SK-N-SH (cell line): ENCODE measurements around the gene ZNF18. TPM values are rescaled to one million over a fixed set of nuclear protein-coding genes. Genes with fewer than 3 reads are reported as not detected.

Experiments used
- CTCF ChIA-PET: fragments of 300-600, 350-600 bp; formaldehyde crosslinking; extraction: SDS; loops from one replicate; lab custom pipeline; 2021; lab: Yijun Ruan, JAX
- POLR2A ChIA-PET: fragments of 350-600 bp; sonication (Branson Sonifier 250); formaldehyde crosslinking; extraction: SDS; loops from one replicate; lab custom pipeline; 2020; ENCODE audit warnings: antibody characterized with exemption, inconsistent platforms; lab: Yijun Ruan, JAX
- DNase-seq: peaks from one replicate; pipeline ENCODE4 v3.0.0; 2012
- H2AFZ ChIP-seq: fragments of 200-600 bp; sonication (generic); 2 replicates; pipeline ENCODE4 v1.8.1; 2016; ENCODE audit warnings: antibody characterized with exemption, mild to moderate bottlenecking, low read depth
- H3F3A ChIP-seq: fragments of 200-600 bp; sonication (generic); replicated peaks from 2 replicates; pipeline ENCODE3; 2016; ENCODE audit warnings: antibody characterized with exemption, mild to moderate bottlenecking; ENCODE audit not compliant: insufficient read depth
- H3K27ac ChIP-seq, 2 experiments: fragments of 200-500 bp in 1 of 2; fragments of 200-600 bp in 1 of 2; sonication (Bioruptor generic) in 1 of 2; sonication (generic), shearing (Covaris generic) in 1 of 2; 2 replicates each; pipeline versions ENCODE4 v1.5.1 to v1.6.1; 2014 to 2016; ENCODE audit warnings: low read depth in 2 of 2, inconsistent platforms in 1 of 2, low read length in 1 of 2, mild to moderate bottlenecking in 1 of 2, mixed read lengths in 1 of 2
- H3K27me3 ChIP-seq: fragments of 200-600 bp; sonication (generic), shearing (Covaris generic); 2 replicates; pipeline ENCODE4 v1.6.1; 2016; ENCODE audit warnings: mixed run types; ENCODE audit not compliant: insufficient read depth
- H3K36me3 ChIP-seq, 2 experiments: fragments of 200-500 bp in 1 of 2; fragments of 200-600 bp in 1 of 2; sonication (Bioruptor generic) in 1 of 2; sonication (generic) in 1 of 2; replicated peaks in 1 of 2; 2 replicates each; pipeline versions ENCODE3 to v1.5.1; 2014 to 2016; ENCODE audit warnings: low read length in 1 of 2, mild to moderate bottlenecking in 1 of 2; ENCODE audit not compliant: insufficient read depth in 2 of 2, control insufficient read depth in 1 of 2
- H3K4me1 ChIP-seq, 2 experiments: fragments of 200-500 bp in 1 of 2; fragments of 200-600 bp in 1 of 2; sonication (Bioruptor generic) in 1 of 2; sonication (generic), shearing (Covaris generic) in 1 of 2; 2 replicates each; pipeline versions ENCODE4 v1.5.1 to v1.6.1; 2014 to 2016; ENCODE audit warnings: low read depth in 1 of 2, low read length in 1 of 2, mixed run types in 1 of 2; ENCODE audit not compliant: insufficient read depth in 2 of 2, control insufficient read depth in 1 of 2
- H3K4me2 ChIP-seq: fragments of 200-600 bp; sonication (generic), shearing (Covaris generic); 2 replicates; pipeline ENCODE4 v1.6.1; 2017; ENCODE audit warnings: mixed run types
- H3K4me3 ChIP-seq, 2 experiments: fragments of 200-500 bp in 1 of 2; fragments of 200-600 bp in 1 of 2; sonication (Bioruptor generic) in 1 of 2; sonication (generic), shearing (Covaris generic) in 1 of 2; 2 replicates each; pipeline versions ENCODE4 v1.5.1 to v1.8.1; 2014 to 2016; ENCODE audit warnings: low read depth in 2 of 2, inconsistent platforms in 1 of 2, low read length in 1 of 2, mild to moderate bottlenecking in 1 of 2, mixed read lengths in 1 of 2, moderate library complexity in 1 of 2
- H3K79me2 ChIP-seq: fragments of 200-600 bp; sonication (generic); 2 replicates; pipeline ENCODE4 v1.8.1; 2017; ENCODE audit warnings: mild to moderate bottlenecking; ENCODE audit not compliant: insufficient read depth
- H3K9ac ChIP-seq: fragments of 200-600 bp; sonication (generic); 2 replicates; pipeline ENCODE4 v1.6.1; 2017; ENCODE audit warnings: mixed run types
- H3K9me2 ChIP-seq: fragments of 200-600 bp; sonication (generic); 2 replicates; pipeline ENCODE4 v1.6.1; 2017; ENCODE audit warnings: mixed run types
- H3K9me3 ChIP-seq: fragments of 200-600 bp; sonication (generic); 2 replicates; pipeline ENCODE4 v1.6.1; 2017; ENCODE audit warnings: mixed run types, mild to moderate bottlenecking, moderate library complexity
- H4K20me1 ChIP-seq: fragments of 200-600 bp; sonication (generic); 2 replicates; pipeline ENCODE4 v1.6.1; 2017; ENCODE audit warnings: mild to moderate bottlenecking, mixed run types; ENCODE audit not compliant: insufficient read depth
- CHD2 ChIP-seq: fragments of 150-350 bp; IDR thresholded peaks from 2 replicates; pipeline ENCODE4 v1.6.1; 2018; ENCODE audit warnings: low read length; ENCODE audit not compliant: partially characterized antibody
- ELF1 ChIP-seq: IDR thresholded peaks from 2 replicates; pipeline ENCODE4 v1.4.0; 2012
- EZH2phosphoT487 ChIP-seq: fragments of 200-600 bp; sonication (generic); IDR thresholded peaks from 2 replicates; pipeline ENCODE4 v1.6.1; 2017; ENCODE audit warnings: low read depth, mixed run types, mild to moderate bottlenecking, antibody characterized with exemption, moderate library complexity, borderline replicate concordance
- FOSL2 ChIP-seq: IDR thresholded peaks from 2 replicates; pipeline ENCODE4 v1.4.0; 2012; ENCODE audit warnings: low read depth, mild to moderate bottlenecking, moderate library complexity, borderline replicate concordance
- FOXM1 ChIP-seq: IDR thresholded peaks from 2 replicates; pipeline ENCODE4 v1.4.0; 2012; ENCODE audit warnings: low read depth, mild to moderate bottlenecking
- GABPA ChIP-seq: IDR thresholded peaks from 2 replicates; pipeline ENCODE4 v1.4.0; 2012; ENCODE audit warnings: low read depth, mild to moderate bottlenecking
- GATA2 ChIP-seq: sonication (generic); formaldehyde crosslinking; IDR thresholded peaks from 2 replicates; pipeline ENCODE4 v1.5.0; 2020; ENCODE audit warnings: mild to moderate bottlenecking, missing genetic modification reagents
- MAX ChIP-seq: IDR thresholded peaks from 2 replicates; pipeline ENCODE4 v1.4.0; 2012; ENCODE audit warnings: low read depth
- MEF2A ChIP-seq: IDR thresholded peaks from 2 replicates; pipeline ENCODE4 v1.4.0; 2012; ENCODE audit warnings: low read depth, borderline replicate concordance
- MXI1 ChIP-seq: IDR thresholded peaks from 2 replicates; pipeline ENCODE4 v1.6.1; 2012; ENCODE audit warnings: mild to moderate bottlenecking, low read depth, low read length, improper control_type of control experiment
- NRF1 ChIP-seq: IDR thresholded peaks from 2 replicates; pipeline ENCODE4 v1.6.1; 2012; ENCODE audit warnings: low read depth, mild to moderate bottlenecking, low read length
- RAD21 ChIP-seq: IDR thresholded peaks from 2 replicates; pipeline ENCODE4 v1.6.1; 2012; ENCODE audit warnings: mild to moderate bottlenecking, low read length
- RCOR1 ChIP-seq: fragments of 150-350 bp; IDR thresholded peaks from 2 replicates; pipeline ENCODE4 v1.6.1; 2017; ENCODE audit warnings: antibody characterized with exemption, low read length
- RFX5 ChIP-seq: IDR thresholded peaks from 2 replicates; pipeline ENCODE4 v1.6.1; 2012; ENCODE audit warnings: mild to moderate bottlenecking, improper control_type of control experiment, low read length
- RXRA ChIP-seq: IDR thresholded peaks from 2 replicates; pipeline ENCODE4 v1.4.0; 2012; ENCODE audit warnings: low read depth, mild to moderate bottlenecking, borderline replicate concordance
- SIN3A ChIP-seq: IDR thresholded peaks from 2 replicates; pipeline ENCODE4 v1.6.1; 2012; ENCODE audit warnings: low read depth, mild to moderate bottlenecking, low read length, moderate library complexity, borderline replicate concordance
- SMC3 ChIP-seq: IDR thresholded peaks from 2 replicates; pipeline ENCODE4 v1.6.1; 2012; ENCODE audit warnings: low read depth, low read length, improper control_type of control experiment
- TAF1 ChIP-seq: IDR thresholded peaks from 2 replicates; pipeline ENCODE4 v1.6.1; 2012; ENCODE audit warnings: low read depth, mild to moderate bottlenecking, low read length, moderate library complexity, borderline replicate concordance
- TCF12 ChIP-seq: IDR thresholded peaks from 2 replicates; pipeline ENCODE4 v1.4.0; 2012
- USF1 ChIP-seq: IDR thresholded peaks from 2 replicates; pipeline ENCODE4 v1.4.0; 2012; ENCODE audit warnings: low read depth, borderline replicate concordance
- USF2 ChIP-seq: fragments of 150-350 bp; IDR thresholded peaks from 2 replicates; pipeline ENCODE4 v1.6.1; 2017; ENCODE audit warnings: antibody characterized with exemption, low read length, low read depth, borderline replicate concordance
- WGBS: methylation state at CpG from one replicate; pipeline ENCODE4 v1.1.6; 2017; ENCODE audit warnings: low lambda C conversion rate; 5-methylcytosine and 5-hydroxymethylcytosine counted together
- polyA plus RNA-seq, 3 experiments: library from polyadenylated mRNA; depleted of rRNA; stranded (reverse); fragments of >200 nt; gene quantifications; 2 replicates each; pipeline ENCODE4 v1.2.3, GENCODE V29; 2012
- TF ChIP-seq, protein P1 (sequence below): fragments of 150-350 bp; IDR thresholded peaks from 2 replicates; pipeline ENCODE4 v1.6.1; 2016; ENCODE audit warnings: mild to moderate bottlenecking, low read depth, low read length
- TF ChIP-seq, protein P2 (sequence below): IDR thresholded peaks from 2 replicates; pipeline ENCODE4; 2012
- TF ChIP-seq, protein P3 (sequence below): IDR thresholded peaks from 2 replicates; pipeline ENCODE4 v1.4.0; 2012; ENCODE audit warnings: low read depth, borderline replicate concordance

Gene ZNF18
- polyA plus RNA-seq, 1 of the 3 experiments (the other 2 are of a cell fraction) = 3.2 TPM

DNA sequence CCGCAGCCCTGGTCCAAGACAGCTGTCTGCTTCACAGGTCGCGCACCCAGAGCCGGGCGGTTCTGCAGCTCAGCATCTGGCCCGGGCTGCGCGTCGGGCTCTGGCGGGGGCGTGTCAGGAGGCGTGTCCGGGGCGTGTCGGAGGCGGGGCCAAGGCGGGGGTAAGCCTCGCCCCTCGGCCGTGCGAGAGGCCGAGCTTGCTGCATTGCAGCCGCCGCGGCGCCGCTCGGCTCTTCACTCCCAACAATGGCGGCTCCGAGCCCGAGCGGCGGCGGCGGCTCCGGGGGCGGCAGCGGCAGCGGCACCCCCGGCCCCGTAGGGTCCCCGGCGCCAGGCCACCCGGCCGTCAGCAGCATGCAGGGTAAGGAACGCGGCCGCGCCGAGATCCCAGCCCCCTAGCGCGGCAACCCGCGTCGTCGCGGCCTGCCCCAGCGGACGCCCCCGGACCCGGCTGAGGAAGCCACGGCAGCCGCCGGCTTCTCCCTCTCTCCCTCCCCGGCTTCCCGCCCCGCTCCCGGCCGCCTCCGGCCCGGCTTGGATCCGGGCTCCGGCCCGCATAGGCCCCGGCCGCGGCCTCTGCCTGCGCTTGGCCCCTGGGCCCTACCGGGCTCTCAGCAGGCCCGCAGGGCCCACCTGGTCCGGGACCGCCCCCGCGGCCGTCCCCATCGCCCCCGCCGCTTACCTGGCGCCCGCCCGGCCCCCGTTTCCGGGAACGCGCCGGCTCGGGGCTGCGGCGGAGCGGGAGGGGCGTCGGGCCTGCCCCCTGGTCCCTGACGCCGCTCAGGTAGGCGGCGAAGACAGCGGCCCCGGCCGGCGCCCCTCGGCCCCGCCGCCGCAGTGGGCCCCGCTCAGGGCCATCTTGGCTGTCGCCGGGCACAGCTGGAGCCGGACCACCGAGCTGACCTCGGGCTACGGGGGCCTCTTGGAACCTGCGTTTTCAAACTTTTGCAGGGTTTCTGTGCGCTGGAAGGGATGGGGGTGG, 23.7 kb upstream of the ZNF18 start, which contains the start of gene MAP2K4 (continued):
- TF ChIP-seq RFX5 (no peak), GABPA (no peak), EZH2phosphoT487 (no peak), TAF1 (peak; percentile 90; the same call in 1 of the 2 replicates), SIN3A (no peak), ELF1 (no peak), SMC3 (no peak), CHD2 (peak; percentile 8), RCOR1 (no peak)
- TF ChIP-seq, protein P1, sequence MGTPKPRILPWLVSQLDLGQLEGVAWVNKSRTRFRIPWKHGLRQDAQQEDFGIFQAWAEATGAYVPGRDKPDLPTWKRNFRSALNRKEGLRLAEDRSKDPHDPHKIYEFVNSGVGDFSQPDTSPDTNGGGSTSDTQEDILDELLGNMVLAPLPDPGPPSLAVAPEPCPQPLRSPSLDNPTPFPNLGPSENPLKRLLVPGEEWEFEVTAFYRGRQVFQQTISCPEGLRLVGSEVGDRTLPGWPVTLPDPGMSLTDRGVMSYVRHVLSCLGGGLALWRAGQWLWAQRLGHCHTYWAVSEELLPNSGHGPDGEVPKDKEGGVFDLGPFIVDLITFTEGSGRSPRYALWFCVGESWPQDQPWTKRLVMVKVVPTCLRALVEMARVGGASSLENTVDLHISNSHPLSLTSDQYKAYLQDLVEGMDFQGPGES = no peak
- TF ChIP-seq, protein P2, sequence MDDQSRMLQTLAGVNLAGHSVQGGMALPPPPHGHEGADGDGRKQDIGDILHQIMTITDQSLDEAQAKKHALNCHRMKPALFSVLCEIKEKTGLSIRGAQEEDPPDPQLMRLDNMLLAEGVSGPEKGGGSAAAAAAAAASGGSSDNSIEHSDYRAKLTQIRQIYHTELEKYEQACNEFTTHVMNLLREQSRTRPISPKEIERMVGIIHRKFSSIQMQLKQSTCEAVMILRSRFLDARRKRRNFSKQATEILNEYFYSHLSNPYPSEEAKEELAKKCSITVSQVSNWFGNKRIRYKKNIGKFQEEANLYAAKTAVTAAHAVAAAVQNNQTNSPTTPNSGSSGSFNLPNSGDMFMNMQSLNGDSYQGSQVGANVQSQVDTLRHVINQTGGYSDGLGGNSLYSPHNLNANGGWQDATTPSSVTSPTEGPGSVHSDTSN = 0 out of 2 replicates have a peak, but pooled peaks have one; percentile 10
- TF ChIP-seq, all 33 proteins: peak for 9

- Histone ChIP-seq H3K9ac (no peak overlapping the region), H3K4me2 (no peak overlapping the region), H3F3A (no peaks in the 10 kb centered on the region), H3K4me1 (no peaks in the 10 kb centered on the region), H3K9me2 (no peaks in the 10 kb centered on the region), H2AFZ (no peak overlapping the region), H3K36me3 (no peaks in the 10 kb centered on the region), H4K20me1 (no peaks in the 10 kb centered on the region), H3K27me3 (no peaks in the 10 kb centered on the region; the same call in 1 of the 2 replicates), H3K4me3 (no peak overlapping the region), H3K27ac (no peak overlapping the region), H3K9me3 (no peaks in the 10 kb centered on the region), H3K79me2 (no peaks in the 10 kb centered on the region)
- ChIA-PET POLR2A (interaction anchor here (1.0 kb wide), 1 partner anchor 10 kb away, joined by 4 read pairs; the partner anchor contains the start of gene ZNF18), CTCF (interaction anchor here (1.5 to 2.1 kb wide), 2 partner anchors 9 to 11 kb away, joined by 4 to 8 read pairs; partner anchors contain the start of gene ZNF18)
- no peak for DNase-seq
- 66% methylated on average over 5 of the region's 5 CpGs for WGBS
- TF ChIP-seq MEF2A = no peak
- TF ChIP-seq NRF1 = no peak
- TF ChIP-seq GATA2 = no peak
- TF ChIP-seq FOSL2 = no peak
- no peak for TF ChIP-seq USF2
- no peak for TF ChIP-seq SMC3
- TF ChIP-seq FOXM1 = no peak
- TF ChIP-seq RCOR1 = no peak
- no peak for TF ChIP-seq TCF12
- no peak for TF ChIP-seq MXI1
- TF ChIP-seq CHD2 = no peak
- TF ChIP-seq GABPA = no peak
- TF ChIP-seq, protein P3, sequence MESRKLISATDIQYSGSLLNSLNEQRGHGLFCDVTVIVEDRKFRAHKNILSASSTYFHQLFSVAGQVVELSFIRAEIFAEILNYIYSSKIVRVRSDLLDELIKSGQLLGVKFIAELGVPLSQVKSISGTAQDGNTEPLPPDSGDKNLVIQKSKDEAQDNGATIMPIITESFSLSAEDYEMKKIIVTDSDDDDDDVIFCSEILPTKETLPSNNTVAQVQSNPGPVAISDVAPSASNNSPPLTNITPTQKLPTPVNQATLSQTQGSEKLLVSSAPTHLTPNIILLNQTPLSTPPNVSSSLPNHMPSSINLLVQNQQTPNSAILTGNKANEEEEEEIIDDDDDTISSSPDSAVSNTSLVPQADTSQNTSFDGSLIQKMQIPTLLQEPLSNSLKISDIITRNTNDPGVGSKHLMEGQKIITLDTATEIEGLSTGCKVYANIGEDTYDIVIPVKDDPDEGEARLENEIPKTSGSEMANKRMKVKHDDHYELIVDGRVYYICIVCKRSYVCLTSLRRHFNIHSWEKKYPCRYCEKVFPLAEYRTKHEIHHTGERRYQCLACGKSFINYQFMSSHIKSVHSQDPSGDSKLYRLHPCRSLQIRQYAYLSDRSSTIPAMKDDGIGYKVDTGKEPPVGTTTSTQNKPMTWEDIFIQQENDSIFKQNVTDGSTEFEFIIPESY = no peak
- TF ChIP-seq EZH2phosphoT487 = no peak
- no peak for TF ChIP-seq RAD21
- TF ChIP-seq USF1 = no peak
- no peak for TF ChIP-seq MAX
- no peak for TF ChIP-seq RXRA
Measured at GRCh38 chr17:12007466-12007865, 10.2 kb upstream of the ZNF18 start.
